Spleen (tissue), 7 donors: Measurements from ENCODE around the gene C21orf91.

Experiments used
- POLR2A ChIP-seq, 3 donors: fragments of 450-650 bp; IDR thresholded peaks; one replicate each; pipeline ENCODE4 v1.5.1; 2017; ENCODE audit warnings: antibody characterized with exemption in 3 of 3, mild to moderate bottlenecking in 1 of 3
- TF ChIP-seq, protein P1 (sequence below), 11 experiments: fragments of 200-600 bp in 7 of 11; fragments of 450-650 bp in 4 of 11; sonication (generic) in 4 of 11; IDR thresholded peaks in 8 of 11; conservative IDR thresholded peaks in 3 of 11; 1 replicate in 7 of 11; 2 replicates in 4 of 11; pipeline versions ENCODE4 v1.4.0 to v1.8.0; 2016 to 2021; ENCODE audit warnings: antibody characterized with exemption in 11 of 11, inconsistent platforms in 4 of 11, mild to moderate bottlenecking in 1 of 11
- donor health status: DM: no; HTN: no; CAD: no; lungs with moderate emphysema.
- donor health status: DM: no; HTN: no; CAD: no.
- donor health status: DM: no; HTN: no; CAD: no.

- TF ChIP-seq, protein P1, sequence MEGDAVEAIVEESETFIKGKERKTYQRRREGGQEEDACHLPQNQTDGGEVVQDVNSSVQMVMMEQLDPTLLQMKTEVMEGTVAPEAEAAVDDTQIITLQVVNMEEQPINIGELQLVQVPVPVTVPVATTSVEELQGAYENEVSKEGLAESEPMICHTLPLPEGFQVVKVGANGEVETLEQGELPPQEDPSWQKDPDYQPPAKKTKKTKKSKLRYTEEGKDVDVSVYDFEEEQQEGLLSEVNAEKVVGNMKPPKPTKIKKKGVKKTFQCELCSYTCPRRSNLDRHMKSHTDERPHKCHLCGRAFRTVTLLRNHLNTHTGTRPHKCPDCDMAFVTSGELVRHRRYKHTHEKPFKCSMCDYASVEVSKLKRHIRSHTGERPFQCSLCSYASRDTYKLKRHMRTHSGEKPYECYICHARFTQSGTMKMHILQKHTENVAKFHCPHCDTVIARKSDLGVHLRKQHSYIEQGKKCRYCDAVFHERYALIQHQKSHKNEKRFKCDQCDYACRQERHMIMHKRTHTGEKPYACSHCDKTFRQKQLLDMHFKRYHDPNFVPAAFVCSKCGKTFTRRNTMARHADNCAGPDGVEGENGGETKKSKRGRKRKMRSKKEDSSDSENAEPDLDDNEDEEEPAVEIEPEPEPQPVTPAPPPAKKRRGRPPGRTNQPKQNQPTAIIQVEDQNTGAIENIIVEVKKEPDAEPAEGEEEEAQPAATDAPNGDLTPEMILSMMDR (IDR thresholded peaks at IDR 0.05 in 8 of 11, conservative IDR thresholded peaks at IDR 0.05 in 3 of 11): no peak
- no peak for TF ChIP-seq POLR2A (IDR thresholded peaks at IDR 0.05)
Observed at GRCh38 chr21:17789069-17789468, 30.1 kb downstream of the C21orf91 start.
